Keratinocyte (primary cell): Measurements from ENCODE around the gene PKHD1. TPM values are rescaled to one million over a fixed set of nuclear protein-coding genes. Genes with fewer than 3 reads are reported as not detected.

Experiments
- DNase-seq: peaks from one replicate; pipeline ENCODE4 v3.0.0-alpha.2; 2011; ENCODE audit warnings: low read depth, missing footprints, low spot score
- FAIRE-seq: peaks from 2 replicates; lab custom pipeline; 2011; peaks lifted over from hg19 to GRCh38; lab: Jason Lieb, UNC
- H2AFZ ChIP-seq: 2 replicates; pipeline ENCODE4 v1.6.0; 2012; ENCODE audit warnings: low read length, control low read depth, inconsistent platforms; ENCODE audit not compliant: control insufficient read depth
- H3K27ac ChIP-seq: 2 replicates; pipeline ENCODE4 v1.5.1; 2011; ENCODE audit warnings: low read length; ENCODE audit not compliant: control insufficient read depth, insufficient read depth
- H3K27me3 ChIP-seq: 3 replicates; pipeline ENCODE4 v1.6.0; 2011; ENCODE audit warnings: low read length; ENCODE audit not compliant: control insufficient read depth, insufficient read depth; ENCODE audit errors: extremely low read depth
- H3K36me3 ChIP-seq, 2 experiments: 2 replicates in 1 of 2; 3 replicates in 1 of 2; pipeline ENCODE4 v1.5.1; 2011; ENCODE audit warnings: low read length in 2 of 2, mild to moderate bottlenecking in 1 of 2; ENCODE audit not compliant: control insufficient read depth in 2 of 2, insufficient read depth in 2 of 2; ENCODE audit errors: extremely low read depth in 1 of 2
- H3K4me1 ChIP-seq: 3 replicates; pipeline ENCODE4 v1.5.1; 2011; ENCODE audit warnings: low read length; ENCODE audit not compliant: control insufficient read depth, insufficient read depth; ENCODE audit errors: extremely low read depth
- H3K4me2 ChIP-seq: 3 replicates; pipeline ENCODE4 v1.6.0; 2011; ENCODE audit warnings: low read depth, low read length; ENCODE audit not compliant: control insufficient read depth, insufficient read depth; ENCODE audit errors: extremely low read depth
- H3K4me3 ChIP-seq, 3 experiments: fragments of 200-600 bp in 1 of 3; sonication (generic) in 1 of 3; 2 replicates in 2 of 3; 3 replicates in 1 of 3; pipeline ENCODE4 v1.5.1; 2011 to 2016; ENCODE audit warnings: low read length in 3 of 3, mild to moderate bottlenecking in 3 of 3, control low read depth in 2 of 3, inconsistent platforms in 1 of 3, low read depth in 1 of 3, mixed read lengths in 1 of 3, mixed run types in 1 of 3, moderate library complexity in 1 of 3; ENCODE audit not compliant: control insufficient read depth in 2 of 3, insufficient read depth in 2 of 3; ENCODE audit errors: extremely low read depth in 1 of 3
- H3K79me2 ChIP-seq: 2 replicates; pipeline ENCODE4 v1.6.0; 2012; ENCODE audit warnings: low read length; ENCODE audit not compliant: control insufficient read depth, insufficient read depth
- H3K9ac ChIP-seq: 3 replicates; pipeline ENCODE4 v1.6.0; 2011; ENCODE audit warnings: low read length; ENCODE audit not compliant: control insufficient read depth, insufficient read depth; ENCODE audit errors: extremely low read depth
- H3K9me1 ChIP-seq: 3 replicates; pipeline ENCODE4 v1.6.0; 2011; ENCODE audit warnings: low read length; ENCODE audit not compliant: control insufficient read depth, insufficient read depth; ENCODE audit errors: extremely low read depth
- H3K9me3 ChIP-seq: 2 replicates; pipeline ENCODE4 v1.5.1; 2012; ENCODE audit warnings: low read depth, low read length; ENCODE audit not compliant: control insufficient read depth
- H4K20me1 ChIP-seq: 3 replicates; pipeline ENCODE4 v1.6.0; 2011; ENCODE audit warnings: low read length; ENCODE audit not compliant: control insufficient read depth, insufficient read depth; ENCODE audit errors: extremely low read depth
- CTCF ChIP-seq, 3 experiments: IDR thresholded peaks in 1 of 3; conservative IDR thresholded peaks in 1 of 3; optimal IDR thresholded peaks in 1 of 3; 2 replicates in 2 of 3; 3 replicates in 1 of 3; pipeline versions ENCODE3 to v1.5.1; 2011; ENCODE audit warnings: low read length in 3 of 3, mild to moderate bottlenecking in 3 of 3, moderate library complexity in 2 of 3, control low read depth in 1 of 3, inconsistent platforms in 1 of 3; ENCODE audit not compliant: insufficient read depth in 2 of 3; ENCODE audit errors: extremely low read depth in 1 of 3
- EZH2 ChIP-seq: IDR thresholded peaks from one replicate; pipeline ENCODE4 v1.6.1; 2012; ENCODE audit warnings: inconsistent platforms, mild to moderate bottlenecking, low read length, moderate library complexity
- dilution Hi-C: fragments of 300-500 bp; cut with MboI; formaldehyde crosslinking; loops from one replicate; pipeline ENCODE4 v1.7.0; 2020; ENCODE audit warnings: low sequenced_read_pairs; ENCODE audit not compliant: extremely low pct_ligation_motif_present
- polyA plus RNA-seq, 5 experiments: library from polyadenylated mRNA; depleted of rRNA in 3 of 5; stranded (reverse) in 3 of 5; stranded (forward) in 1 of 5; unstranded in 1 of 5; fragments of >200 nt; gene quantifications; 1 replicate in 1 of 5; 2 replicates in 3 of 5; 3 replicates in 1 of 5; pipeline versions ENCODE4 v1.2.1 to v1.2.3, GENCODE V29; 2011 to 2012; ENCODE audit warnings: missing spikeins in 2 of 5, low read depth in 1 of 5, low replicate concordance in 1 of 5

PKHD1 gene
- polyA plus RNA-seq, 1 donor (not counting 4 experiments of a cell fraction or from before 2014, with no cell fraction given): under 0.01 TPM

GRCh38 chr6:51839726-51840374 lies 247.6 kb downstream of the PKHD1 start:
- Histone ChIP-seq H3K9me1 (no peaks in the 10 kb centered on the region), H3K27ac (no peak overlapping the region), H3K9ac (no peak overlapping the region), H3K4me3 (no peak overlapping the region), H3K79me2 (no peaks in the 10 kb centered on the region), H2AFZ (no peak overlapping the region), H3K4me2 (no peak overlapping the region), H3K4me1 (no peaks in the 10 kb centered on the region), H3K9me3 (no peaks in the 10 kb centered on the region), H3K27me3 (no peaks in the 10 kb centered on the region), H3K36me3 (no peaks in the 10 kb centered on the region), H4K20me1 (no peaks in the 10 kb centered on the region)
- FAIRE-seq (no peak), DNase-seq (no peak)
- TF ChIP-seq CTCF (optimal IDR thresholded peaks at IDR 0.05 in 1 of 3, IDR thresholded peaks at IDR 0.05 in 1 of 3, conservative IDR thresholded peaks at IDR 0.05 in 1 of 3; ENCODE audit: extremely low read depth in 1 of 3, insufficient read depth in 2 of 3, low read length in 3 of 3) (no peak), EZH2 (no peak)
- dilution Hi-C loops: no loop called here

- Histone ChIP-seq H3K9ac (no peak overlapping the region), H3K4me3 (no peak overlapping the region), H3K9me1 (no peaks in the 10 kb centered on the region), H3K4me1 (no peaks in the 10 kb centered on the region), H4K20me1 (no peaks in the 10 kb centered on the region), H3K27me3 (no peaks in the 10 kb centered on the region), H3K27ac (no peak overlapping the region), H3K36me3 (no peaks in the 10 kb centered on the region), H3K4me2 (no peak overlapping the region), H3K9me3 (no peaks in the 10 kb centered on the region), H3K79me2 (no peaks in the 10 kb centered on the region), H2AFZ (no peak overlapping the region)
- dilution Hi-C loops: no loop called here
- DNase-seq (no peak), FAIRE-seq (no peak)
- no peak for TF ChIP-seq CTCF (optimal IDR thresholded peaks at IDR 0.05 in 1 of 3, IDR thresholded peaks at IDR 0.05 in 1 of 3, conservative IDR thresholded peaks at IDR 0.05 in 1 of 3; ENCODE audit: extremely low read depth in 1 of 3, insufficient read depth in 2 of 3, low read length in 3 of 3)
- TF ChIP-seq EZH2: no peak
Measured at GRCh38 chr6:51830666-51831065, 256.7 kb downstream of the PKHD1 start.
